CD4-positive, alpha-beta T cell (primary cell): Measurements from ENCODE around the gene MICAL2. TPM values are rescaled to one million over a fixed set of nuclear protein-coding genes. Genes with fewer than 3 reads are reported as not detected.

ENCODE experiments used
- ATAC-seq: fragments of 200-7000 bp; cut with Tn5 transposase; one replicate; pipeline ENCODE4 v1.10.0; 2022; ENCODE audit warnings: mild to moderate bottlenecking; ENCODE audit not compliant: poor library complexity
- CTCF ChIA-PET: fragments of 350-600 bp; sonication (Branson Sonifier 250); formaldehyde crosslinking; loops from one replicate; lab custom pipeline; 2021; ENCODE audit warnings: antibody characterized with exemption, inconsistent platforms; lab: Charles Lee
- POLR2A ChIA-PET: fragments of 350-600 bp; sonication (Branson Sonifier 250); formaldehyde crosslinking; loops from one replicate; lab custom pipeline; 2021; ENCODE audit warnings: antibody characterized with exemption, inconsistent platforms; lab: Charles Lee
- DNase-seq, 14 experiments: peaks; one replicate each; pipeline ENCODE4 v3.0.0-alpha.2; 2013 to 2020; ENCODE audit warnings: mixed read lengths in 2 of 14
- H3K27ac ChIP-seq, 2 donors: one replicate each; pipeline versions ENCODE4 v1.5.1 to v1.7.0; 2013; ENCODE audit warnings: low read length in 2 of 2, low read depth in 1 of 2, mild to moderate bottlenecking in 1 of 2
- H3K27me3 ChIP-seq, 2 experiments: 1 replicate in 1 of 2; 2 replicates in 1 of 2; pipeline versions ENCODE4 v1.6.1 to v1.7.0; 2013; ENCODE audit warnings: low read length in 2 of 2, control low read depth in 1 of 2, mild to moderate bottlenecking in 1 of 2, moderate library complexity in 1 of 2; ENCODE audit not compliant: insufficient read depth in 2 of 2, control insufficient read depth in 1 of 2
- H3K36me3 ChIP-seq: one replicate; pipeline ENCODE4 v1.6.1; 2013; ENCODE audit warnings: low read length, control low read depth; ENCODE audit not compliant: insufficient read depth
- H3K4me1 ChIP-seq: one replicate; pipeline ENCODE4 v1.6.1; 2013; ENCODE audit warnings: low read length, control low read depth; ENCODE audit not compliant: insufficient read depth
- H3K4me3 ChIP-seq: one replicate; pipeline ENCODE4 v1.5.1; 2013; ENCODE audit warnings: mild to moderate bottlenecking, low read length, moderate library complexity
- H3K9me3 ChIP-seq, 2 experiments: 1 replicate in 1 of 2; 2 replicates in 1 of 2; pipeline versions ENCODE4 v1.6.1 to v1.7.0; 2013; ENCODE audit warnings: low read length in 2 of 2, mild to moderate bottlenecking in 2 of 2, control low read depth in 1 of 2, moderate library complexity in 1 of 2; ENCODE audit not compliant: control insufficient read depth in 1 of 2, insufficient read depth in 1 of 2
- H3K27ac Mint-ChIP-seq: one replicate; pipeline ENCODE4 v1.8.0; 2020; ENCODE audit warnings: mixed read lengths
- H3K27me3 Mint-ChIP-seq: one replicate; pipeline ENCODE4 v1.8.0; 2021; ENCODE audit warnings: mixed read lengths
- H3K36me3 Mint-ChIP-seq: one replicate; pipeline ENCODE4 v1.8.0; 2021; ENCODE audit warnings: low read depth, mixed read lengths
- H3K4me1 Mint-ChIP-seq: one replicate; pipeline ENCODE4 v1.8.0; 2021; ENCODE audit warnings: low read depth, mixed read lengths
- H3K4me3 Mint-ChIP-seq: one replicate; pipeline ENCODE4 v1.8.0; 2020; ENCODE audit warnings: mild to moderate bottlenecking, mixed read lengths
- H3K9me3 Mint-ChIP-seq: one replicate; pipeline ENCODE4 v1.8.0; 2020; ENCODE audit warnings: mixed read lengths
- CTCF ChIP-seq: fragments of 200-600 bp; IDR thresholded peaks from one replicate; pipeline ENCODE4 v1.8.0; 2022; ENCODE audit warnings: antibody characterized with exemption, mild to moderate bottlenecking
- intact Hi-C, 2 experiments: fragments of 100-400 bp; cut with DNase I in 1 of 2; cut with micrococcal nuclease in 1 of 2; formaldehyde crosslinking; loops; one replicate each; pipeline versions ENCODE4 v1.15.1 to v1.9.0; 2023 to 2025; cut with DNase I, micrococcal nuclease
- total RNA-seq, 174 experiments: library from RNA in 2 of 174; stranded (reverse) in 2 of 174; gene quantifications; one replicate each; pipeline ENCODE4 v1.2.3 and lab custom pipeline; 2021 to 2026

MICAL2 gene
- total RNA-seq, 2 experiments from 2014 or later = 12.8 to 14.1 TPM

- Mint-ChIP-seq H3K4me3 (no peak overlapping the region), H3K9me3 (no peaks in the 10 kb centered on the region), H3K27me3 (no peaks in the 10 kb centered on the region), H3K4me1 (no peaks in the 10 kb centered on the region), H3K36me3 (no peaks in the 10 kb centered on the region), H3K27ac (no peak overlapping the region)
- ATAC-seq (no peak), DNase-seq (no peak)
- Histone ChIP-seq H3K9me3 (no peaks in the 10 kb centered on the region), H3K4me1 (no peaks in the 10 kb centered on the region), H3K27ac (no peak overlapping the region), H3K27me3 (no peaks in the 10 kb centered on the region), H3K4me3 (no peak overlapping the region), H3K36me3 (no peaks in the 10 kb centered on the region)
- CTCF ChIA-PET = no interaction called here
- POLR2A ChIA-PET = no interaction called here
- no peak for TF ChIP-seq CTCF
- intact Hi-C loops = no loop called here
Observed at GRCh38 chr11:12274558-12275197, 164.3 kb downstream of the MICAL2 start.

DNA sequence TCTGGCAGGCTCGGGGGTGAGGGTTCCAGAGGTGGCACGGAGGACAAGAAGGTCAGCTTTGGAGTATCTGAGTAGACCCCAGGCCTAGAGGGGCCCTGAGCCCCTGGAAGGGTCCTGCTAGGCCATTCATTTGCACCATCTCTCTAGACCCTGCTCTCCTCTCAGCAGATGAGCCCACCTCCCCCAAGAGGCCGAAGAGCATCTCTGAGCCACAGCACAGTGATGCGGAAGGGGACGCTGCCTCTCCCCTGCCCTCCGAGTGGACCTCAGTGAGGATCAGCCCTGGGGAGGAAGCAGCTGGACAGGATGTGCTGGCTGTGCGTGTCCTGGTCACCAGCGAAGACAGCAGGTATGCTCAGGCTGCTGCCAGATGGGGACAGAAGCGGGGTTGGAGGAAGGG lies 165.4 kb downstream of the MICAL2 start:
- Mint-ChIP-seq H3K27ac (no peak overlapping the region), H3K4me3 (no peak overlapping the region), H3K9me3 (no peaks in the 10 kb centered on the region), H3K4me1 (no peaks in the 10 kb centered on the region), H3K36me3 (no peaks in the 10 kb centered on the region), H3K27me3 (no peaks in the 10 kb centered on the region)
- Histone ChIP-seq H3K9me3 (no peaks in the 10 kb centered on the region), H3K27me3 (no peaks in the 10 kb centered on the region), H3K4me3 (no peak overlapping the region), H3K27ac (no peak overlapping the region), H3K4me1 (no peaks in the 10 kb centered on the region), H3K36me3 (no peaks in the 10 kb centered on the region)
- CTCF ChIA-PET = no interaction called here
- TF ChIP-seq CTCF = no peak
- no peak for DNase-seq
- ATAC-seq = no peak
- intact Hi-C loops = no loop called here
- POLR2A ChIA-PET = no interaction called here

DNA sequence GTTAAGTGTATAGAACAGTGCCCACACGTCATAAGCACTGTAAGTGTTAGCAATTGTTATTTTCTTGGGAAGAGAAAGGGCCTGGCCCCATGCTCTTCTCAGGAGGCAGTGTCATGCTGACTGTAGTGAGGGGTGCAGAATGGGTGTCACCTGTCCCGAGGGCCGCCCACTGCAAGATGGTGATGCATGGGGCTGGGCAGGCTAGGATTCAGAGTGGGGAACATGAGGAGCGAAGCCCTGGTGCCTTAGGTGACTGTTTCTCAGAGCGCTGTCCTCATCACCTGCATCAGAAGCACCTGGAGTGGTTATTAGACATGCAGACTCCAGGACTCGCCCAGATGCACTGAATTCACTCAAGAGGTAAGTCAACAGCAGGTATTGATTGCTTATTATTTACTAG lies 166.0 kb downstream of the MICAL2 start:
- Mint-ChIP-seq H3K27me3 (no peaks in the 10 kb centered on the region), H3K9me3 (no peaks in the 10 kb centered on the region), H3K4me3 (no peak overlapping the region), H3K36me3 (no peaks in the 10 kb centered on the region), H3K27ac (no peak overlapping the region), H3K4me1 (no peaks in the 10 kb centered on the region)
- ChIA-PET POLR2A (no interaction called here), CTCF (no interaction called here)
- Histone ChIP-seq H3K4me3 (no peak overlapping the region), H3K9me3 (no peaks in the 10 kb centered on the region), H3K27me3 (no peaks in the 10 kb centered on the region), H3K27ac (no peak overlapping the region), H3K36me3 (no peaks in the 10 kb centered on the region), H3K4me1 (no peaks in the 10 kb centered on the region)
- no peak for TF ChIP-seq CTCF
- intact Hi-C loops = no loop called here
- DNase-seq (no peak), ATAC-seq (no peak)
